ENCODE measurements around the gene ABTB2.

Gene ABTB2

GRCh38 chr11:34205326-34206035 lies 152.3 kb downstream of the ABTB2 start:
- no peak for DNase-seq

GRCh38 chr11:34204396-34205279 lies 153.2 kb downstream of the ABTB2 start:
- no peak for DNase-seq

GRCh38 chr11:34203377-34203871 lies 154.4 kb downstream of the ABTB2 start:
- DNase-seq: no peak

- DNase-seq: no peak
Measured at GRCh38 chr11:34201129-34201528, 156.7 kb downstream of the ABTB2 start.

- DNase-seq: no peak
Measured at GRCh38 chr11:34199525-34199924, 158.3 kb downstream of the ABTB2 start.

- DNase-seq: no peak
Measured at GRCh38 chr11:34198523-34198922, 159.3 kb downstream of the ABTB2 start.

- no peak for DNase-seq
Measured at GRCh38 chr11:34197256-34197655, 160.6 kb downstream of the ABTB2 start.

GRCh38 chr11:34194576-34195335 lies 163.1 kb downstream of the ABTB2 start:
- DNase-seq: no peak

- DNase-seq: no peak
Measured at GRCh38 chr11:34192481-34193401, 165.1 kb downstream of the ABTB2 start.

GRCh38 chr11:34191578-34191977 lies 166.2 kb downstream of the ABTB2 start:
- no peak for DNase-seq

GRCh38 chr11:34190192-34191139 lies 167.3 kb downstream of the ABTB2 start:
- no peak for DNase-seq

- no peak for DNase-seq
Measured at GRCh38 chr11:34189191-34189590, 168.6 kb downstream of the ABTB2 start.

- DNase-seq: no peak
Measured at GRCh38 chr11:34188181-34188580, 169.6 kb downstream of the ABTB2 start.

GRCh38 chr11:34185926-34186841 lies 171.6 kb downstream of the ABTB2 start:
- no peak for DNase-seq

GRCh38 chr11:34184505-34185015 lies 173.2 kb downstream of the ABTB2 start:
- no peak for DNase-seq

- DNase-seq: no peak
Measured at GRCh38 chr11:34183848-34184391, 173.9 kb downstream of the ABTB2 start.

GRCh38 chr11:34182921-34183685 lies 174.7 kb downstream of the ABTB2 start:
- DNase-seq: no peak

- no peak for DNase-seq
Measured at GRCh38 chr11:34182425-34182824, 175.4 kb downstream of the ABTB2 start.

All from activated naive CD4-positive, alpha-beta T cell treated with Interleukin-2 at 50 U/mL for 16 hours (primary cell).